ENCODE results near the gene RILP. TPM values are rescaled to one million over a fixed set of nuclear protein-coding genes. Genes with fewer than 3 reads are reported as not detected.

The RILP gene
- total and polyA plus RNA-seq, 2 of the 4 experiments (the other 2 are of a cell fraction): 3.9 to 6.0 TPM

DNA sequence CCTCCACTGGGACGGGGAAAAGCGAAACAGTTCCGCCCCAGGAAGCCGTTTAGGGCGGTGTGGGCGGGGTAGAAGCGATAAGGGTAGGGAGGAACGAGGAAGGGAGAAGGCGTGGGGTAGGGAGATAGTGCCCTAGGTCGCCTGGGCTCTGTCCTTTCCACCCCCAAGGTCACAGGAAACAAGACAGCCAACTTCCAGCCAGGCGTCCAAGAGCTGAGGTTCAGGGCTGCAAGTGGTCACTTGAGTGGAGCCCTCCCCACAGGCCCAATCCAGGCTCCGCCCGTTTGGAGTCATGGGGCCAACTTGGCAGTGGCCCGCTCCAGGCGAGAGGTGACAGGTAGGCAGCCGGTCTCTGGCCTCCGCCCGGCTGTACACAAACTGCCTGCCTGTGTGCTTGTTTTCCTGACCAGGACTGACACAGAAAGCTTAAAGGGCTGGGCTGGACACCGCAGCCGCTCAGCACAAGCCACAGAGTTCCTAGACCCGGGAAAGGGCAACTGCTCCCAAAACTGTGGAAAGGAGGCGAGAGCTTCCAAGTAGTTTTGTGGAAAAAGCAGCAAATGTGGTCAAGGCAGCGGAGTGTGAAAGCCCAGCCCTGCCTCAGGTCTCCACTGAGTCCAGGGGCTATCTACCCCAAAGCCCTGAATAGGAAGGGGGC is at the start of gene RILP (continued):
- TF ChIP-seq, protein P1, sequence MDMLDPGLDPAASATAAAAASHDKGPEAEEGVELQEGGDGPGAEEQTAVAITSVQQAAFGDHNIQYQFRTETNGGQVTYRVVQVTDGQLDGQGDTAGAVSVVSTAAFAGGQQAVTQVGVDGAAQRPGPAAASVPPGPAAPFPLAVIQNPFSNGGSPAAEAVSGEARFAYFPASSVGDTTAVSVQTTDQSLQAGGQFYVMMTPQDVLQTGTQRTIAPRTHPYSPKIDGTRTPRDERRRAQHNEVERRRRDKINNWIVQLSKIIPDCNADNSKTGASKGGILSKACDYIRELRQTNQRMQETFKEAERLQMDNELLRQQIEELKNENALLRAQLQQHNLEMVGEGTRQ (IDR thresholded peaks at IDR 0.05; ENCODE audit: low read depth, low read length): no peak
- TF ChIP-seq, protein P2, sequence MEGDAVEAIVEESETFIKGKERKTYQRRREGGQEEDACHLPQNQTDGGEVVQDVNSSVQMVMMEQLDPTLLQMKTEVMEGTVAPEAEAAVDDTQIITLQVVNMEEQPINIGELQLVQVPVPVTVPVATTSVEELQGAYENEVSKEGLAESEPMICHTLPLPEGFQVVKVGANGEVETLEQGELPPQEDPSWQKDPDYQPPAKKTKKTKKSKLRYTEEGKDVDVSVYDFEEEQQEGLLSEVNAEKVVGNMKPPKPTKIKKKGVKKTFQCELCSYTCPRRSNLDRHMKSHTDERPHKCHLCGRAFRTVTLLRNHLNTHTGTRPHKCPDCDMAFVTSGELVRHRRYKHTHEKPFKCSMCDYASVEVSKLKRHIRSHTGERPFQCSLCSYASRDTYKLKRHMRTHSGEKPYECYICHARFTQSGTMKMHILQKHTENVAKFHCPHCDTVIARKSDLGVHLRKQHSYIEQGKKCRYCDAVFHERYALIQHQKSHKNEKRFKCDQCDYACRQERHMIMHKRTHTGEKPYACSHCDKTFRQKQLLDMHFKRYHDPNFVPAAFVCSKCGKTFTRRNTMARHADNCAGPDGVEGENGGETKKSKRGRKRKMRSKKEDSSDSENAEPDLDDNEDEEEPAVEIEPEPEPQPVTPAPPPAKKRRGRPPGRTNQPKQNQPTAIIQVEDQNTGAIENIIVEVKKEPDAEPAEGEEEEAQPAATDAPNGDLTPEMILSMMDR (conservative IDR thresholded peaks at IDR 0.05; ENCODE audit: low read depth, low read length): no peak
- TF ChIP-seq MAFK (IDR thresholded peaks at IDR 0.05; ENCODE audit: low read depth, low read length): no peak

Data from IMR-90 (cell line).